HG03095 (cell line): ENCODE data around the gene FOS.
"Not testable (repeated sequence)": the region's sequence is repeated elsewhere in the genome, so short reads cannot be mapped to it uniquely, and the experiment has no call there.

Experiments
- ATAC-seq: cut with Tn5 transposase; IDR thresholded peaks from one replicate; pipeline ENCODE4 v1.9.1; 2021; ENCODE audit warnings: moderate library complexity; ENCODE audit not compliant: unreplicated experiment

Gene FOS

GRCh38 chr14:75278422-75279152 is at the start of gene FOS:
Gene FOS, plus strand, starts transcription at chr14:75278828. Its CDS starts 155 bp downstream, at chr14:75278983.
- peak; percentile 74 for ATAC-seq

GRCh38 chr14:75229661-75230139 is 48.9 kb upstream of the FOS start:
- no peak for ATAC-seq

- ATAC-seq = peak; percentile 71
Observed at GRCh38 chr14:75230140-75230792, 48.4 kb upstream of the FOS start.

GRCh38 chr14:75231320-75231719 is 47.3 kb upstream of the FOS start:
- no peak for ATAC-seq

GRCh38 chr14:75232191-75232590 is 46.4 kb upstream of the FOS start:
- ATAC-seq = no peak

GRCh38 chr14:75232597-75232996 is 46.0 kb upstream of the FOS start:
- no peak for ATAC-seq

GRCh38 chr14:75234173-75235115 is 44.2 kb upstream of the FOS start:
- ATAC-seq = no peak

GRCh38 chr14:75235198-75235597 is 43.4 kb upstream of the FOS start:
- not testable (repeated sequence) for ATAC-seq

- no peak for ATAC-seq
Observed at GRCh38 chr14:75236467-75236866, 42.2 kb upstream of the FOS start.

GRCh38 chr14:75236901-75237419 is 41.7 kb upstream of the FOS start:
- ATAC-seq = no peak

GRCh38 chr14:75238756-75239455 is 39.7 kb upstream of the FOS start:
- no peak for ATAC-seq

- no peak for ATAC-seq
Observed at GRCh38 chr14:75240781-75241180, 37.8 kb upstream of the FOS start.

GRCh38 chr14:75242546-75243273 is 35.9 kb upstream of the FOS start:
- ATAC-seq = no peak

- no peak for ATAC-seq
Observed at GRCh38 chr14:75244121-75244520, 34.5 kb upstream of the FOS start.

GRCh38 chr14:75246546-75247285 is 31.9 kb upstream of the FOS start:
- ATAC-seq = no peak

- no peak for ATAC-seq
Observed at GRCh38 chr14:75247286-75247922, 31.2 kb upstream of the FOS start.

GRCh38 chr14:75247939-75248338 is 30.7 kb upstream of the FOS start:
- ATAC-seq = no peak

- peak; percentile 84 for ATAC-seq
Observed at GRCh38 chr14:75249251-75249957, 29.2 kb upstream of the FOS start.
